ENCODE data around the gene WDR70. TPM values are rescaled to one million over a fixed set of nuclear protein-coding genes. Genes with fewer than 3 reads are reported as not detected.
"Not testable (repeated sequence)": the region's sequence is repeated elsewhere in the genome, so short reads cannot be mapped to it uniquely, and the experiment has no call there.

The WDR70 gene
- total RNA-seq, 1 experiment from 2014 or later = 12.0 TPM

DNA sequence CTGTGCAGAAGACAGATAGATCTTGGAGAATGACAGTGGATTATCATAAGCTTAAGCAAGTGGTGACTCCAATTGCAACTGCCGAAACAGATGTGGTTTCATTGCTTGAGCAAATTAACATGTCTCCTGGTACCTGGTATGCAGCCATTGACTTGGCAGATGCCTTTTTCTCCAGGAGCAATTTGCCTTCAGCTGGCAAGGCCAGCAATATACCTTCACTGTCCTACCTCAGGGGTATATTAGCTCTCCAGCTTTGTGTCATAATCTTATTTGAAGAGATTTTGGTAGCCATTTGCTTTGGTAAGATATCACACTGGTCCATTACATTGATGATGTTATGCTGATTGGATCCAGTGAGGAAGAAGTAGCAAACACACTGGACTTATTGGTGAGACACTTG lies 417.3 kb downstream of the WDR70 start:
- not testable (repeated sequence) for DNase-seq (ENCODE audit: low spot score)

DNA sequence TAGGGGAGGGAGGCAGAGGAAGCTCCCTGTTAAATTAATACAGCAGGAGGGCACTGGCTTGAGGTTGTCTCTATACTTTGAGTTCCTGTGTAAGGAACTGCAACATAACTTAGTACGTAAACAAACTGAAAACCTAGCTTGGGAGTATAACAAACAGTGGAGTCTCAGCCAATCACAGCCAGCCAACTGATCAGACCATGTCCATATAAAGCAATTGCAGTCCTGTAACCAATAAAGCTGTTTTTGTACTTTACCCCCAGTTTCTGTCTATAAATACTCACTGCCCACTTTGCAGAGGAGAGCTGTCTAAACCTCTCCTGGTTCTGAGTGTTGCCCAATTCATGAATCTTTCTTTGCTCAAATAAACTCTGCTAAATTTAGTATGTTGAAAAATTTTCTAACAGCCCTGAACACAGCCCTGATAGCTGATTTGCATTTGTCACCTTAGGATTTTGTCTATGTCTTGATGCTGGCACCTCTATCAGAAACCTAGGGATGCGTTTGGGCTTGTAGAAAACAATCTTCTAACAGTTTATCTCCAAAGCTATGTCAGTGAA lies 420.8 kb downstream of the WDR70 start:
- no peak for DNase-seq (ENCODE audit: low spot score)

DNA sequence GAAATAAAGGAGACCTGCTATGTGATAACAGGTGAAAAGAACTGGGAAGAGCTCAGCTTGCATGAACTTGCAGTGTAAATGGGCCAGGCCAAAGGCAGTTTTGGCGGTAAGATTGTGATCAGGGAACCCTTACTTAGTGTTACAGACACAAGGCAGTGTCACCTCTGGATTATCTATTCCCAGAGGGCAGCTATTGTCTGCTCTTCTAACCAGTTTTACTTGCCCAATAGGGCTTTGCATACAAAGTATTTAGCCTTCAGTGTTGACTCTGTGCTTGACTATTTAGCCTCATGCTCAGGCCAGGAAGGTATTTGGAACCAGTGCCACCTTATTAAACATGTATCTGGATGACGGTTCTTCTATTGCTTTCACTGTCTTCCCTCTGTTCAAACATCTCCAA lies 422.4 kb downstream of the WDR70 start:
- no peak for DNase-seq (ENCODE audit: low spot score)

Small RNA genes lying within 50 kb of the gene (small RNA-seq; reads per million reads assigned to genes)
- not detected for gene RNU6-1190P
- gene RNU6-484P = not detected

Other genes with a start within 250 kb of the WDR70 start
- 0.05 and 0.97 TPM in 2 replicates for gene CPLANE1, start 129.9 kb upstream of the WDR70 start, total RNA-seq (2014; rRNA removed; shearing (Covaris generic))
- 40.5 and 43.8 TPM in 2 replicates for gene NUP155, start 8.2 kb upstream of the WDR70 start, total RNA-seq (2014; rRNA removed; shearing (Covaris generic))